GM06990 (cell line): ENCODE results near the gene PANK2.

Experiments used
- DNase-seq: peaks from one replicate; pipeline ENCODE4 v3.0.0-alpha.2; 2011; ENCODE audit not compliant: insufficient read length; ENCODE audit errors: extremely low read depth
- H3K27me3 ChIP-seq: replicated peaks from 2 replicates; pipeline ENCODE4 v1.6.0; 2011; ENCODE audit warnings: low read length; ENCODE audit not compliant: control insufficient read depth, insufficient read depth
- H3K36me3 ChIP-seq: 2 replicates; pipeline ENCODE4 v1.5.1; 2011; ENCODE audit warnings: low read length; ENCODE audit not compliant: control insufficient read depth, insufficient read depth
- H3K4me3 ChIP-seq: replicated peaks from 2 replicates; pipeline ENCODE4 v1.5.1; 2011; ENCODE audit warnings: low read depth, mild to moderate bottlenecking, control low read depth, low read length
- CTCF ChIP-seq: IDR thresholded peaks from 2 replicates; pipeline ENCODE4 v1.5.1; 2011; ENCODE audit warnings: low read length, control low read depth, mild to moderate bottlenecking, inconsistent platforms; ENCODE audit not compliant: insufficient read depth, poor library complexity, severe bottlenecking

Gene PANK2

GRCh38 chr20:3858689-3859088 is 30.5 kb upstream of the PANK2 start:
- no peak for TF ChIP-seq CTCF
- Histone ChIP-seq H3K27me3 (no peaks in the 10 kb centered on the region), H3K4me3 (no peak overlapping the region), H3K36me3 (peaks cover 38% of the 10 kb centered on the region)
- no peak for DNase-seq

- no peak for TF ChIP-seq CTCF
- DNase-seq = no peak
- Histone ChIP-seq H3K4me3 (no peak overlapping the region), H3K27me3 (no peaks in the 10 kb centered on the region), H3K36me3 (peaks cover 57% of the 10 kb centered on the region)
Measured at GRCh38 chr20:3861191-3861590, 28.0 kb upstream of the PANK2 start.

GRCh38 chr20:3862333-3862732 is 26.9 kb upstream of the PANK2 start:
- Histone ChIP-seq H3K27me3 (no peaks in the 10 kb centered on the region), H3K4me3 (no peak overlapping the region), H3K36me3 (peaks cover 62% of the 10 kb centered on the region)
- no peak for DNase-seq
- TF ChIP-seq CTCF = no peak

GRCh38 chr20:3863317-3863716 is 25.9 kb upstream of the PANK2 start:
- no peak overlapping the region for H3K4me3 ChIP-seq
- DNase-seq = no peak
- H3K36me3 ChIP-seq = peaks cover 59% of the 10 kb centered on the region
- no peak for TF ChIP-seq CTCF
- H3K27me3 ChIP-seq = no peaks in the 10 kb centered on the region

- H3K4me3 ChIP-seq = no peak overlapping the region
- H3K27me3 ChIP-seq = no peaks in the 10 kb centered on the region
- DNase-seq = no peak
- H3K36me3 ChIP-seq = peaks cover 57% of the 10 kb centered on the region
- no peak for TF ChIP-seq CTCF
Measured at GRCh38 chr20:3864518-3864917, 24.7 kb upstream of the PANK2 start.

- Histone ChIP-seq H3K36me3 (peaks cover 58% of the 10 kb centered on the region), H3K4me3 (no peak overlapping the region), H3K27me3 (no peaks in the 10 kb centered on the region)
- TF ChIP-seq CTCF = no peak
- no peak for DNase-seq
Measured at GRCh38 chr20:3865152-3865886, 23.9 kb upstream of the PANK2 start.
